GM19238 (cell line): ENCODE data around the gene TTC7B.
"Not testable (repeated sequence)": the region's sequence is repeated elsewhere in the genome, so short reads cannot be mapped to it uniquely, and the experiment has no call there.

Source experiments
- DNase-seq: peaks from one replicate; pipeline ENCODE4 v3.0.0; 2011; ENCODE audit warnings: low spot score; ENCODE audit not compliant: insufficient read length

TTC7B gene

GRCh38 chr14:90531497-90531896 lies 284.7 kb downstream of the TTC7B start:
- DNase-seq, result no peak

GRCh38 chr14:90530523-90530922 lies 285.7 kb downstream of the TTC7B start:
- DNase-seq, result no peak

GRCh38 chr14:90527978-90528377 lies 288.3 kb downstream of the TTC7B start:
- DNase-seq, result no peak

- not testable (repeated sequence) for DNase-seq
Measured at GRCh38 chr14:90526536-90526935, 289.7 kb downstream of the TTC7B start.

- DNase-seq, result not testable (repeated sequence)
Measured at GRCh38 chr14:90525353-90526028, 290.7 kb downstream of the TTC7B start.

GRCh38 chr14:90523961-90524875 lies 292.0 kb downstream of the TTC7B start:
- DNase-seq, result no peak

GRCh38 chr14:90523544-90523943 lies 292.7 kb downstream of the TTC7B start:
- DNase-seq, result no peak

- no peak for DNase-seq
Measured at GRCh38 chr14:90522571-90523191, 293.5 kb downstream of the TTC7B start.

GRCh38 chr14:90521930-90522483 lies 294.2 kb downstream of the TTC7B start:
- DNase-seq, result no peak

GRCh38 chr14:90521084-90521929 lies 294.9 kb downstream of the TTC7B start:
- DNase-seq, result no peak

- no peak for DNase-seq
Measured at GRCh38 chr14:90520326-90520725, 295.9 kb downstream of the TTC7B start.

GRCh38 chr14:90519262-90519920 lies 296.8 kb downstream of the TTC7B start:
- DNase-seq, result no peak

- DNase-seq, result peak; percentile 53
Measured at GRCh38 chr14:90518941-90519256, 297.3 kb downstream of the TTC7B start.

- no peak for DNase-seq
Measured at GRCh38 chr14:90518069-90518940, 297.9 kb downstream of the TTC7B start.

- no peak for DNase-seq
Measured at GRCh38 chr14:90517076-90517841, 299.0 kb downstream of the TTC7B start.

GRCh38 chr14:90514566-90514965 lies 301.7 kb downstream of the TTC7B start:
- DNase-seq, result no peak

GRCh38 chr14:90514015-90514398 lies 302.2 kb downstream of the TTC7B start:
- no peak for DNase-seq

GRCh38 chr14:90513161-90514014 lies 302.8 kb downstream of the TTC7B start:
- DNase-seq, result no peak
